Hematopoietic multipotent progenitor cell treated with erythropoietin and hydrocortisone succinate and interleukin-3 and kit ligand, for 6 days (in vitro differentiated cells): Measurements from ENCODE around the gene ZRANB1.
A peak's percentile ranks its signal among the peaks of the same experiment; 100 is the strongest.

Experiments used
- DNase-seq: peaks from one replicate; pipeline ENCODE4 v3.0.0-alpha.2; 2015

Gene ZRANB1

GRCh38 chr10:124996127-124996853, 54.4 kb downstream of the ZRANB1 start:
- DNase-seq = no peak

DNA sequence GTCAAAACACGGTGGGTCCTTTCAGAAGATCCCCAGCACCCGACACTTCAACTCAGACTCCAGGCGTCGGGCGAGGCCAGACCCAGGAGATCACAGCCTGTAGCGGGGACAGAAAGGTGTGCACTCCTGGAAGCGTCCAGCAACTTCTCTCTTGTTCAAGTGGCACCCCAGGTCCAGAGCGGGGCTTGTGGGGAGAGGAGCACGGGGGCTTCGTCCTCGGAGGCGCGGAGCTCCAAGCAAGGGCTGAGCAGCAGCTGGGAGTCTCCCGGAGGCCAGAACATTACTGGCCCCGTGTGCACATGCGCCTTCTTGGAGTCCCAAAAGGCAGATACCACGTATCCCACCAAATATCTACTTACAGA, 54.9 kb downstream of the ZRANB1 start:
- no peak for DNase-seq

DNA sequence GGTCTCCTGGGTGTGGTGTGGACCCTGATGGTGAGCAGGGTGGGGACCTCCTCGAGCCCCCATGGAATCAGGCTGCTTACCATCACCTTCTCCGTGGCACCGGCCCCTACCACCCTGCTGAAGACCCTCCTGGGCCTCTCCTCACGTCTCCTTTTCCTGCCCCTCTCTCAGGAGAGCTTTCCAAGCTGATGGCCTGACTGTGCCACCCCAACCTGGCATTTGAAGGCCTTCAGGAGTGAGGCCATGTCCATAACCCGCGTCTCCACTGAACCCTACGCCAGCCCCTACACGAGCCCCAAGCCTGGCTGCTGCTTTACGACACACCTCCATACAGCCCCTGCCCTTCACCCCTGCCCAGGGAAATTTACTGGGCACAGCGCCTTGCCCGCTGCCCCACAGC, 55.4 kb downstream of the ZRANB1 start:
- no peak for DNase-seq

GRCh38 chr10:124997771-124998623, 56.1 kb downstream of the ZRANB1 start:
- no peak for DNase-seq

DNA sequence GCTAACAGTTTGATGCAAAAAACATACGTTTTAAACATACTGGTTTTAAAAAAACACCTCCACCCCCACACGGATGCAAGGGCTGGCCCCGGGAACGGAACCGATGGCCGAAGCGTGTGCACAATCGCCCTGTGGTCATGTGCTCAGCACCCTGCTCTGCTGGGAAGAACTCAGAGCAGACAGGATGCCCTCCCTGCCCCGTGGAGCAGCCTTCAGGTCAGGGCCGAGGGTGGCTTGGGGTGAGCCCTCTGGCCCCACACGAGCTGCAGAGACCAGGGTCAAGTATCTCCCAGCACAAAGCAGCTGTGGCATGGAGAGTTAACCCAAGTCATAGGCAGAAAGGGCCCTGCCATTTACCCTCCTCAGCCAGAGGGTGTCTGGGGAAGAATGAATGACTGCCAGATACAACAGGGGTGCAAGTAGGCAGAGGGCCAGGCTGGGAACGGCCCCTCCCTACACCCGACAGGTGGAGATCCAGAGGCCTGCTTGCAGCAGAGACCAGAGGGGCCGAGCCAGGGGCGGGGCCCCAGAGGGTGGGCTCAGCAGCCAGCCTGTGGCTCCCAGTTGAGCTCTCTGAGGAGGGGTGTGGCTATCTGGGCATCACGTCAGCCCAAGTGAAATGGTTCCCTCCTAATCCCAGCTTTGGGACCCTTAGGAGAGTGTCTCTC, 56.8 kb downstream of the ZRANB1 start:
- DNase-seq = no peak

- no peak for DNase-seq
Measured at GRCh38 chr10:124999433-125000365, 57.8 kb downstream of the ZRANB1 start.

GRCh38 chr10:125000366-125001312, 58.7 kb downstream of the ZRANB1 start:
- peak; percentile 36 for DNase-seq

- DNase-seq = no peak
Measured at GRCh38 chr10:125001313-125002046, 59.6 kb downstream of the ZRANB1 start.

DNA sequence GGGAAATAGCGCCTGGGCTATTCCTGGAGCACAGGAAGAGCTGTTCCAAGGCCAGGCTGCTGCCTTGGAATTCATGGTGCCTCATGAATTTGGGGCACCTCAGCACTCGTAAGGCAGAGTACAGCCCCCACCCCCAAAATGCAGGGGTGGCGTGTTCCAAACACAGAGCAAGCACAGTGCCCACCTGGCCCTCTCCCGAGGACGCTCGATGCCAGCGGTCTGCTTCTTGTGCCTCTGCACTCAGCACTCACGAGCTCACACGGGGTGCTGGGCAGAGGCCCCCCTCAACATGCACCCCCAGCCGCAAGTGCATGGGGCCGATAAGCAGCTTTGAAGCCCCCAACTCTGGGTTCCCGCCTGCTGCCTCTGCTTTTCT, 60.1 kb downstream of the ZRANB1 start:
- no peak for DNase-seq

DNA sequence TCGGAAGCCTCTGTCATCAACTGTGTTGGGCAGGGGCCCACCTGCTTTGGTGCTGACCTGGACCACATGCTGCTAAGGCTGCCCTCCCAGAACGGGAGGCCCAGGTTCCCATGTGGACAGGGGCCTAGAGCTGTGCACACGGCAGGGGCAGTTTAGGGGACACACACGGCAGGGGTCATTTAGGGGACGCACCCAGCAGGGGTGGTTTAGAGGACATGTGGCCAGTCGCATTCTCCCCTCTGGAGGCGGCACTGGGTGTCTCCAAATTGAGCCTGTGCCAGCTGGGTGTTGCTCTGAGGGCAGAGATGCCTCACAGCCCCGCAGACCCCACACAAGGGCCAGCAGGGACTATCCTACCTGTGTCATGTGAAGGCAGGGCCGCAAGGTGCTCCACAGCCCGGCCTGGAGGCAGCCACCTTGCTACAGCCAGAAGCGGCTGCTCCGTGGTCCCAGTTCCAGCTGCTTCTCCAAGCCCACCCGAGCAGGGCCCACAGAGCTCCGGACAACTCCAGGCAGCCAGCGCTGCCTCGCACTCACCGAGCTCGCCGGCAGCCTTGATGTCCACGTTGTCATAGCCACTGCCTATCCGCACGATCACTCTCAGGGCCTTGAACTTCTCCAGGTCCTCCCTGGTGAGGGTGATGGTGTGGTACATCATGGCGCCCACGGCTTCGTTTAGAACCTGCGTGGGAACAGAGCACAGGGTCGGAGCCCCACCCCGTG, 60.7 kb downstream of the ZRANB1 start:
- no peak for DNase-seq

DNA sequence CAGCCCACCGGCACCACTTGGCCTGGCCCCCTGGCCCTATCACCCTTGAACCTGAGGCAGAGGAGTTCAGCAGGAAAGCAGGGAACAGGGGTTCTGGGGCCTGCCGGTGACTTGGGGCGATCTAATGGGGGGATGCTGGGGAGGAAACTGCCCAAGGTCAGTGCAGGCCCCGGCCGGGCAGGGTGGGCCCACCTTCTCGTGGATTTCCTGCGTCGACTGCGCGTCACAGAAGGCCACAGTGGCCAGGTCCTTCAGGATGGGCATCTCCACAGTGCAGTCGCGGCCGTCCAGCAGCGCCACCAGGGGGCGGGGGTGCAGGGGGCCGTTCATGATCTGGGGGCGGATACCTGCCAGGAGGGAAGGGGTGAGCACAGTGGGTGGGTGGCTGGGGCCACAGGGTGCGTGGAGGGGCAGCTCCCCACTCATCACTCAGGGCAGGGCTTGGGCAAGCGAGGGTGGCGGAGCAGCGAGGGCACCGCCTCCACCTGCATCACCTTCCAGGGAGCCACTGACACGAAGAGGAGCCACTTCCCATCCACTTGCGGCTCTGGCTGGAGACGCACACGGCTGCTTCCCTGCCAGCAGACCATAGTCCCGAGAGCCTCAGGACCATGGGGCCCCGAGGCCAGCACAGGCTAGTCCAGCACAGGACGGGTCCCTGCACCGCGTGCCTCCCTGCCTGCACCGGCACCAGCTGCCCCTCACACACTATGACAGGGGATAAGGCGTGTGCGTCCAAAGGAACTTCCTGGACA, 61.4 kb downstream of the ZRANB1 start:
- DNase-seq = no peak

- DNase-seq = no peak
Measured at GRCh38 chr10:125003901-125004467, 62.1 kb downstream of the ZRANB1 start.

DNA sequence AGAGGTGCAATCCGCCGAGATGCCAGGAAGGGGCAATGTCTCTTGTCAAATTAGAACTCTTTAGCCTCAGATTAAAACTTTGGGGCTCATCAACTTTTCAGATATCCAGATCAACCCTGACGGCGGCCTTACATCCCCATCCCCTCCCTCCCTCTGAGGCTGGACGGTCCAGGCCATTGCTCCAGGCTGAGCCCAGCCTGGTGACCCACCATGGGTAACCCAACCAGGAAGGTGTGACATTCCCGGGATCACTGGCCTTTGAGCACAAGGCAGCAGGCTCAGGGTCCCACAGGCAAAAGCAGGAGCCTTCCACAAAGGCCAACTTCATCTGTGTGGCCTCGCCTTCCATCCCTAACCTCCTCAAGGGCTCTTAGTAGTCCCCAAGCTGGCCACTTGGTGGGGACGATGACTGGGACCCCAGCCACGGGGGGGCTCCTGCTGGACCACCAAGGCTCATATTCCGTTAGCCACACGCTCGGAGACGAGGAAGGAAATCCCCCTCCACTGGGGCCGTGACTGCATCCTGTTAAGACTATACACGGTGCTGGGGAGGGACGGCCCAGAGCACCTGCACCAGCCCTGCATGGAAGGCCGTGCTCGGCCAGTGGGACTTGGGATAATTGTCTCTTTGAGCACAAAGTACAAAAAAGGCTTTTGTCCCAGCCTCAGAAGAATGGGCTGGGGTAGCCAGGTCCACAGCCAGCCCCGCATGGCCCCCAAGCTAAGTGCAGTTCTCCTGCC, 62.8 kb downstream of the ZRANB1 start:
- DNase-seq = no peak

DNA sequence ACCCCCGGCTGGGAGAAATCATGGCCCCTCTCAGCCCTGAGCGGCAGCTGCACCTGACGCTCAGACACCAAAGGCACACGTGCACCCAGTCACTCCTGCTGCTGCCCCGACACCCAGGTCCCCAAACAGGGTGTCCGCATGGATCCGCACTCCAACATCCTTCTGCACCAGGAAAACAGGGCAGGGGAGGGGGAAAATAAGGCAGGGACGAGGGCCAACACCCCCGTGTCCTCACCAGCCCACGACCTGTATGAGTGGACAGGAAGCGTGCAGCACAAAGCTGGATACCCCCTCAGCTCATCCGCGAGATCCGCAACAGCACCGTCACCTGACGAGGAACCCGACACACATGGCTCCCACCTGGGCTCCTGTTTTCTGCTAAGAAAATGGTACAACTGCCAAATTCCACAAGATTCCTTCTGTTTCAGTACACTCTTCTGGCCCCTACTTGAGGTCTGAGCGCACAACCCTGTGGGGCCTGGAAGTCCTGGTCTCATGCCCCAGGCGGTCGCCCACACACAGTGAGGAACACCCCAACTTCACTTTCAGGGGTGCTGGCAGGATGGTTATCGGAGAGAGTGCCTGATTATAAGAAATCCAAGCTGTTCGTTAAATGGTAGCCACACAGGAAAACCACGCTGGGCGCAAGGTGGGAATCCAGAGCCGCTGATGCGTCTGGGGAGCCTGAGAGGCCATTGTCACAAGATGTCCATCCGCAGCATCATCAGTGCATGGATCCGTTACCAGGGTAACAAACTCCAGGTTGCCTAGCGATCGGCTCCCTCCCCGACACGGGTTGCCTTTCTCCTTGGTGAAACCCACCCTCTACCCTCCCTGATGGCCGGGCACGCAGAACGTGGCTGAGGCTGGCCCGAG, 63.6 kb downstream of the ZRANB1 start:
- no peak for DNase-seq

GRCh38 chr10:125006188-125006680, 64.3 kb downstream of the ZRANB1 start:
- DNase-seq = no peak

GRCh38 chr10:125006921-125007426, 65.1 kb downstream of the ZRANB1 start:
- no peak for DNase-seq

DNA sequence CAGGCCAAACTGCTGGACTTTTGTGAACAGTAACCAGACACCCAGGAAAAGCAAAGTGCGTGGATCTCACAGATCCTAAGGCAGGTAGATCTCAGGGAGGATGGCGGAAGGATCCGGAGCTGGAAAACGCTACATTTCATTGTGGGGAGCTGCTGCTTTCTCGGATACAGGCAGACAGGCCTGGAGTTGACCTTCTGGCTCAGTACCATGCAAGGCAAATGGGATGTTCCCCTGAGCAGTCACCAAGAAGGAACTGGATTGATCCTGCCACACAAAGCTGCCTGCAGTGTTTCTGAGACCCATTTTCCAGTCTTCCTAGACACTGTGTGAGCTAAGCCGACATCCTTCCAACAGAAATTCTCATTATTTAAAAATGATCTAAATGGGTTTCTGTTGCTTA, 65.5 kb downstream of the ZRANB1 start:
- DNase-seq = no peak
